ENCODE data around the gene SYTL1. TPM values are rescaled to one million over a fixed set of nuclear protein-coding genes. Genes with fewer than 3 reads are reported as not detected.

Gene SYTL1
- total and polyA plus RNA-seq, 9 of the 15 experiments (the other 6 are each of a cell fraction or from before 2014, with no cell fraction given), result 0.04 to 9.3 (median 1.7) TPM

GRCh38 chr1:27341525-27342252, at the start of gene SYTL1 (continued):
- no peak for TF ChIP-seq EZH2 (IDR thresholded peaks at IDR 0.05; ENCODE audit: borderline replicate concordance, low read depth, low read length)
- TF ChIP-seq EHMT2 (IDR thresholded peaks at IDR 0.05), result no peak
- TF ChIP-seq FOS (IDR thresholded peaks at IDR 0.05; ENCODE audit: extremely low read depth, insufficient read length), result no peak
- no peak for TF ChIP-seq ZNF121 (CRISPR knock-in tag; conservative IDR thresholded peaks at IDR 0.05)
- TF ChIP-seq AFF4 (CRISPR knock-in tag; IDR thresholded peaks at IDR 0.05), result no peak
- no peak for TF ChIP-seq BDP1 (IDR thresholded peaks at IDR 0.05; ENCODE audit: insufficient read depth, insufficient read length)
- TF ChIP-seq STAG1 (CRISPR knock-in tag; IDR thresholded peaks at IDR 0.05; ENCODE audit: borderline replicate concordance), result no peak
- TF ChIP-seq NFYB (IDR thresholded peaks at IDR 0.05; ENCODE audit: extremely low read depth, insufficient read length), result no peak
- TF ChIP-seq SMC3 (conservative IDR thresholded peaks at IDR 0.05; ENCODE audit: insufficient read depth, low read depth, low read length), result no peak
- TF ChIP-seq AFF1 (IDR thresholded peaks at IDR 0.05; ENCODE audit: low read depth in 1 of 2, partially characterized antibody in 2 of 2), result no peak
- TF ChIP-seq PHF20 (IDR thresholded peaks at IDR 0.05; ENCODE audit: partially characterized antibody), result no peak
- TF ChIP-seq CHD1 (IDR thresholded peaks at IDR 0.05; ENCODE audit: low read length), result no peak
- TF ChIP-seq CGGBP1 (CRISPR knock-in tag; IDR thresholded peaks at IDR 0.05), result no peak
- TF ChIP-seq SUPT5H (IDR thresholded peaks at IDR 0.05), result no peak
- no peak for TF ChIP-seq SAFB (IDR thresholded peaks at IDR 0.05; ENCODE audit: borderline replicate concordance, low read depth, low read length)
- TF ChIP-seq TAF9B (IDR thresholded peaks at IDR 0.05; ENCODE audit: partially characterized antibody), result no peak
- no peak for TF ChIP-seq EP400 (IDR thresholded peaks at IDR 0.05)
- TF ChIP-seq ARID2 (IDR thresholded peaks at IDR 0.05), result no peak
- no peak for TF ChIP-seq FOXJ3 (CRISPR knock-in tag; IDR thresholded peaks at IDR 0.05)
- no peak for TF ChIP-seq ZBTB12 (CRISPR knock-in tag; IDR thresholded peaks at IDR 0.05)

Measured in K562 (cell line).